MM.1S (cell line): ENCODE measurements around the gene PICALM.

Experiments
- DNase-seq: peaks from one replicate; pipeline ENCODE4 v3.0.0-alpha.2; 2015
- H2AFZ ChIP-seq: fragments of 300-600 bp; sonication (generic); 2 replicates; pipeline ENCODE4 v1.6.0; 2016; ENCODE audit warnings: antibody characterized with exemption, low read length
- H3F3A ChIP-seq: fragments of 300-600 bp; sonication (generic); 2 replicates; pipeline ENCODE4 v1.6.1; 2016; ENCODE audit warnings: mild to moderate bottlenecking, antibody characterized with exemption, low read length, moderate library complexity, mixed read lengths; ENCODE audit not compliant: insufficient read depth
- H3K27ac ChIP-seq: fragments of 300-600 bp; sonication (generic); 2 replicates; pipeline ENCODE4 v1.5.1; 2016; ENCODE audit warnings: mild to moderate bottlenecking, low read length
- H3K27me3 ChIP-seq: fragments of 300-600 bp; sonication (generic); replicated peaks from 2 replicates; pipeline ENCODE4 v1.6.0; 2016; ENCODE audit warnings: low read length; ENCODE audit not compliant: insufficient read depth
- H3K36me3 ChIP-seq: fragments of 300-600 bp; sonication (generic); replicated peaks from 2 replicates; pipeline ENCODE4 v1.6.1; 2016; ENCODE audit warnings: mild to moderate bottlenecking, low read length, mixed read lengths; ENCODE audit not compliant: insufficient read depth
- H3K4me1 ChIP-seq: fragments of 300-600 bp; sonication (generic); 2 replicates; pipeline ENCODE4 v1.6.1; 2016; ENCODE audit warnings: low read length, mixed read lengths
- H3K4me2 ChIP-seq: fragments of 300-600 bp; sonication (generic); 2 replicates; pipeline ENCODE4 v1.6.0; 2016; ENCODE audit warnings: low read depth, low read length
- H3K4me3 ChIP-seq: fragments of 300-600 bp; sonication (generic); 2 replicates; pipeline ENCODE4 v1.5.1; 2016; ENCODE audit warnings: low read length, mixed read lengths
- H3K79me2 ChIP-seq: fragments of 300-600 bp; sonication (generic); 2 replicates; pipeline ENCODE4 v1.6.1; 2016; ENCODE audit warnings: mixed run types, low read length, mixed read lengths
- H3K9ac ChIP-seq: fragments of 300-600 bp; sonication (generic); 2 replicates; pipeline ENCODE4 v1.6.1; 2016; ENCODE audit warnings: low read length, mixed read lengths
- H3K9me2 ChIP-seq: fragments of 300-600 bp; sonication (generic); replicated peaks from 2 replicates; pipeline ENCODE4 v1.6.1; 2016; ENCODE audit warnings: mild to moderate bottlenecking, low read length, mixed read lengths; ENCODE audit not compliant: insufficient read depth
- H3K9me3 ChIP-seq: fragments of 300-600 bp; sonication (generic); replicated peaks from 2 replicates; pipeline ENCODE4 v1.6.1; 2016; ENCODE audit warnings: mild to moderate bottlenecking, low read length, mixed read lengths; ENCODE audit not compliant: insufficient read depth
- H4K20me1 ChIP-seq: fragments of 300-600 bp; sonication (generic); 2 replicates; pipeline ENCODE4 v1.6.1; 2016; ENCODE audit warnings: mild to moderate bottlenecking, low read length, moderate library complexity, mixed read lengths; ENCODE audit not compliant: insufficient read depth
- CTCF ChIP-seq: fragments of 300-600 bp; sonication (generic); IDR thresholded peaks from 2 replicates; pipeline ENCODE4 v1.5.1; 2016; ENCODE audit warnings: antibody characterized with exemption, low read length, mixed read lengths
- EZH2 ChIP-seq: fragments of 300-600 bp; sonication (generic); optimal IDR thresholded peaks from 2 replicates; pipeline ENCODE3; 2017; ENCODE audit warnings: low read depth, mild to moderate bottlenecking, antibody characterized with exemption, low read length, mixed read lengths
- EZH2phosphoT487 ChIP-seq: fragments of 300-600 bp; sonication (generic); IDR thresholded peaks from 2 replicates; pipeline ENCODE4 v1.6.1; 2018; ENCODE audit warnings: antibody characterized with exemption, low read length

Gene PICALM

GRCh38 chr11:86072211-86072610, 3.3 kb upstream of the PICALM start:
- no peaks in the 10 kb centered on the region for H3K9me3 ChIP-seq
- H3K79me2 ChIP-seq = peaks cover 17% of the 10 kb centered on the region
- no peak for DNase-seq
- no peak overlapping the region for H2AFZ ChIP-seq
- no peaks in the 10 kb centered on the region for H3K27me3 ChIP-seq
- peaks cover 12% of the 10 kb centered on the region for H3K4me1 ChIP-seq
- H3K9ac ChIP-seq = no peak overlapping the region
- H3K4me2 ChIP-seq = no peak overlapping the region
- H3K9me2 ChIP-seq = no peaks in the 10 kb centered on the region
- TF ChIP-seq EZH2 = no peak
- no peak for TF ChIP-seq EZH2phosphoT487
- no peak for TF ChIP-seq CTCF
- peaks cover 5% of the 10 kb centered on the region; the same call in 1 of the 2 replicates for H4K20me1 ChIP-seq
- H3K4me3 ChIP-seq = no peak overlapping the region
- no peak overlapping the region for H3K27ac ChIP-seq
- peaks cover 13% of the 10 kb centered on the region for H3F3A ChIP-seq
- no peaks in the 10 kb centered on the region for H3K36me3 ChIP-seq

DNA sequence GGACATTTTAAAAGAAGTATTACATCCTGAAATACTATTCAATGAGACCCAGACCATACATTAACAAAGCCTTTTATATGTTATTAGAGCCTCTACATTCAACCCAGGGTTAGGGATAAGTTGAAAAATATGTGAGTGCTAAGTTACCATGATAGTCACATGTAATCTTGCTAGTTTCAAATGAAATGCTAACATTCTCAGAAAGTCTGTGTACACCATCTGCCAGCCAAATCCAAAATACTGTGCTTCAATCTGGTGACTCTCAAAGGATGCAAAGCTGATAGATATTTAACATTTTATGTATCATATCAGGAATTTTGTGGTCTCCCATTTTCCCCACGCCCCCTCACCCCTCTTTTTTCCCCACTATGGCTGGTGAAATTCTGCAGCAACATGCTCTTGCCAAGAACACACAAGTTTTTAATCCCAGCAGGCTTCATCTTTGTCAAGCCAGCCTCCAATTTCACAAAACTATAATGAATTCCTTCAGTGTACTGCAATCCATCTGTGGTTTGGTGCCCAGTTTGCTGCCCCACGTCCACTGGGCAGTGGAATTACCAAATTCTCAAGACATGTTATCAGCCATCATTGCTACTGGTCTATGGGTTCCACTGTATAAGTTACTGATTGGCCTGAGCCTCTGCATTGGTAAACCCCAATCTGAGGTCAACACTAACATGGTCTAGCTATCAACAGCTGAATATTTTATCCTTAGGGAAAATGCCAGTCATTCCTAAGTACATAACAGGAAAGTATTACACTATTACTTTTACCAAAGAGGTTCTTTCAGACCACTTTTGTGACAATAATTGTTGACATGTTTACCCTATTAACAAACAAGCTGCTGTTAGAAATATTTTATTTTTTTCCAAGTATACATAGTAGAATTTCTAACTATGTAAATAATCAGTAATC, 1.5 kb upstream of the PICALM start:
- Histone ChIP-seq H3K36me3 (no peaks in the 10 kb centered on the region), H3K27ac (peak overlapping the region; percentile 91), H3K4me3 (peak overlapping the region; percentile 51), H3K79me2 (peaks cover 35% of the 10 kb centered on the region), H3K9me3 (no peaks in the 10 kb centered on the region), H3K9ac (peak overlapping the region; percentile 65), H3K27me3 (no peaks in the 10 kb centered on the region), H3K9me2 (no peaks in the 10 kb centered on the region), H2AFZ (peak overlapping the region; percentile 53), H3K4me1 (peaks cover 16% of the 10 kb centered on the region), H3F3A (peaks cover 20% of the 10 kb centered on the region), H3K4me2 (peak overlapping the region; percentile 75), H4K20me1 (peaks cover 21% of the 10 kb centered on the region)
- no peak for TF ChIP-seq EZH2phosphoT487
- no peak for TF ChIP-seq CTCF
- TF ChIP-seq EZH2 = no peak
- no peak for DNase-seq

DNA sequence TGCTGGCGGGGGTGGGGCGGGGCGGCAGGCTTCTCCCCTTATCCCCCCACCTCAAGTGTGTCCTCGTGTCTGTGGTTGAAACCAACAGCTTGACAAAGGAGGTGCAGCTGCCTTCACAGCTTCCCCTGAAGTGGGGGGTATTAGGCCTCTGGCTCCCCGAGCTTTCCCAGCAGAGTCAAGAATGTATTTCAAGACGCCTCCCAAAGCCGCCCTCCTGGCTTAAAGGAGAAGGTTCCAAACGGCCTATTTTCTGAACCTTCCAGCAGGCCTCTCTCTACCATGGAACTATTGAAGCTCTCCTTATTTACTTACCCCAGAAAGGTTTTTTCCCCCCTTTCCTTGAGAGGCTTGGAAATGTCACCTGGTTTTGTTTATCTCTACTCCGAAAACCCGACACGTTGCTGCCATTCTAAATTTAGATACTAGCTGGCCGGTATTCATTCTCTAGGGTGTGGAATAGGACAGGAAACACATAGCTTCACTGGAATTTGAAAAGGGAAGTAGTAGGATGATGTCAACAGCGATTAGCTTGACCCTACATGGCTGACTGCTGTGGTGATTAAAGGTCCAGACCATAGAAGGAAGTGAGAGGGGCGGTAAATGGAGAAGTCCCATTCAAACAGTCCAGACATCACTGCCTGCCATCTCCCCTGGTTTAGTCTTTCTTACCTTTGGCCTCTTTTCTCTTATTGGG, 671 bp upstream of the PICALM start:
- Histone ChIP-seq H3K9me2 (no peaks in the 10 kb centered on the region), H3K9me3 (no peaks in the 10 kb centered on the region), H3K27me3 (no peaks in the 10 kb centered on the region), H2AFZ (peak overlapping the region; percentile 53), H3K4me1 (peaks cover 17% of the 10 kb centered on the region), H3F3A (peaks cover 20% of the 10 kb centered on the region), H3K79me2 (peaks cover 44% of the 10 kb centered on the region), H3K36me3 (no peaks in the 10 kb centered on the region), H3K4me3 (peak overlapping the region; percentile 51), H3K4me2 (peak overlapping the region; percentile 75), H3K9ac (peak overlapping the region; percentile 65), H3K27ac (peak overlapping the region; percentile 91), H4K20me1 (peaks cover 27% of the 10 kb centered on the region)
- TF ChIP-seq EZH2 (no peak), EZH2phosphoT487 (no peak), CTCF (no peak)
- DNase-seq = no peak
